GOT3 (cell line): ENCODE results near the gene MIDN.

Experiments used
- DNase-seq: peaks from one replicate; lab custom pipeline; 2025; ENCODE audit warnings: mixed read lengths; lab: John Stamatoyannopoulos, UW

MIDN gene

GRCh38 chr19:1233115-1233667 is 15.2 kb upstream of the MIDN start:
- no peak for DNase-seq

GRCh38 chr19:1234051-1234954 is 14.1 kb upstream of the MIDN start:
- no peak for DNase-seq

- DNase-seq, result no peak
Observed at GRCh38 chr19:1234955-1235380, 13.4 kb upstream of the MIDN start.

GRCh38 chr19:1235625-1236538 is 12.5 kb upstream of the MIDN start:
- no peak for DNase-seq

GRCh38 chr19:1236576-1236975 is 11.8 kb upstream of the MIDN start:
- DNase-seq, result no peak

GRCh38 chr19:1237027-1237659 is 11.2 kb upstream of the MIDN start:
- no peak for DNase-seq

- no peak for DNase-seq
Observed at GRCh38 chr19:1237754-1238368, 10.5 kb upstream of the MIDN start, which contains the start of gene CBARP. CBARP (minus strand) TSS chr19:1238005; CDS start chr19:1236100, 1,905 bp downstream.

- no peak for DNase-seq
Observed at GRCh38 chr19:1238369-1239303, 9.7 kb upstream of the MIDN start.

GRCh38 chr19:1239420-1239795 is 9.0 kb upstream of the MIDN start:
- DNase-seq, result no peak

- peak; percentile 74 for DNase-seq
Observed at GRCh38 chr19:1239796-1240737, 8.3 kb upstream of the MIDN start.

GRCh38 chr19:1240925-1241324 is 7.5 kb upstream of the MIDN start:
- DNase-seq, result no peak

GRCh38 chr19:1241417-1242095 is 6.8 kb upstream of the MIDN start, which contains the start of gene ATP5F1D:
ATP5F1D (plus strand) TSS chr19:1241751; CDS start chr19:1241851, 100 bp downstream.
- peak; percentile 73 for DNase-seq

GRCh38 chr19:1243768-1244692 is 4.4 kb upstream of the MIDN start:
- DNase-seq, result peak; percentile 39

GRCh38 chr19:1244693-1245451 is 3.5 kb upstream of the MIDN start:
- DNase-seq, result no peak

GRCh38 chr19:1245494-1246264 is 2.7 kb upstream of the MIDN start:
- DNase-seq, result no peak
